Neural progenitor cell (in vitro differentiated cells): ENCODE data around the gene KIAA0825. TPM values are rescaled to one million over a fixed set of nuclear protein-coding genes. Genes with fewer than 3 reads are reported as not detected.

ENCODE experiments used
- DNase-seq: peaks from one replicate; pipeline ENCODE4 v3.0.0-alpha.2; 2016; ENCODE audit warnings: low spot score
- H2AFZ ChIP-seq: fragments of 200-600 bp; sonication (generic); replicated peaks from 2 replicates; pipeline ENCODE4 v1.6.1; 2016; ENCODE audit warnings: antibody characterized with exemption
- H3F3A ChIP-seq: fragments of 200-600 bp; sonication (generic); 2 replicates; pipeline ENCODE4 v1.6.1; 2016; ENCODE audit warnings: antibody characterized with exemption, low read depth
- H3K27ac ChIP-seq: fragments of 200-600 bp; sonication (generic); 2 replicates; pipeline ENCODE4 v1.5.1; 2016; ENCODE audit warnings: mild to moderate bottlenecking
- H3K27me3 ChIP-seq: fragments of 200-600 bp; sonication (generic); 2 replicates; pipeline ENCODE4 v1.6.1; 2016; ENCODE audit warnings: mild to moderate bottlenecking, moderate library complexity
- H3K36me3 ChIP-seq: fragments of 200-600 bp; sonication (generic); 2 replicates; pipeline ENCODE4 v1.5.1; 2016
- H3K4me1 ChIP-seq: fragments of 200-600 bp; sonication (generic); 2 replicates; pipeline ENCODE4 v1.6.1; 2016; ENCODE audit warnings: mixed run types
- H3K4me2 ChIP-seq: fragments of 200-600 bp; sonication (generic); 2 replicates; pipeline ENCODE4 v1.6.1; 2016
- H3K4me3 ChIP-seq: fragments of 200-600 bp; sonication (generic); 2 replicates; pipeline ENCODE4 v1.5.1; 2016
- H3K79me2 ChIP-seq: fragments of 200-600 bp; sonication (generic); 2 replicates; pipeline ENCODE4 v1.6.1; 2016; ENCODE audit warnings: low read depth
- H3K9ac ChIP-seq: fragments of 200-600 bp; sonication (generic); 2 replicates; pipeline ENCODE4 v1.6.1; 2016
- H3K9me3 ChIP-seq: fragments of 200-600 bp; sonication (generic); 2 replicates; pipeline ENCODE4 v1.5.1; 2016; ENCODE audit warnings: low read depth
- H4K20me1 ChIP-seq: fragments of 200-600 bp; sonication (generic); 2 replicates; pipeline ENCODE4 v1.6.1; 2016; ENCODE audit warnings: low read depth
- H3K27ac Mint-ChIP-seq: 3 replicates; pipeline ENCODE4 v1.8.0; 2021; ENCODE audit warnings: mixed read lengths
- H3K27me3 Mint-ChIP-seq: 2 replicates; pipeline ENCODE4 v1.8.0; 2022; ENCODE audit warnings: low read depth, mild to moderate bottlenecking, inconsistent platforms, moderate library complexity, mixed read lengths; ENCODE audit not compliant: insufficient read depth
- H3K36me3 Mint-ChIP-seq: 3 replicates; pipeline ENCODE4 v1.8.0; 2021; ENCODE audit warnings: mixed read lengths
- H3K4me1 Mint-ChIP-seq: 3 replicates; pipeline ENCODE4 v1.8.0; 2021; ENCODE audit warnings: mixed read lengths
- H3K4me3 Mint-ChIP-seq: 3 replicates; pipeline ENCODE4 v1.8.0; 2021; ENCODE audit warnings: mild to moderate bottlenecking, moderate library complexity, mixed read lengths
- H3K9me3 Mint-ChIP-seq: 3 replicates; pipeline ENCODE4 v1.8.0; 2020; ENCODE audit warnings: mixed read lengths
- CTCF ChIP-seq: fragments of 200-600 bp; sonication (generic); IDR thresholded peaks from 2 replicates; pipeline ENCODE4 v1.5.1; 2017; ENCODE audit warnings: antibody characterized with exemption, mild to moderate bottlenecking
- EZH2 ChIP-seq: fragments of 200-600 bp; sonication (generic); IDR thresholded peaks from 2 replicates; pipeline ENCODE4 v1.6.1; 2017; ENCODE audit warnings: antibody characterized with exemption, mild to moderate bottlenecking, moderate library complexity
- EZH2phosphoT487 ChIP-seq: fragments of 200-600 bp; sonication (generic); IDR thresholded peaks from 2 replicates; pipeline ENCODE4 v1.6.1; 2017; ENCODE audit warnings: antibody characterized with exemption
- total RNA-seq: library from RNA; depleted of rRNA; stranded (reverse); fragments of >200 nt; gene quantifications from 2 replicates; pipeline ENCODE4 v1.2.3, GENCODE V29; 2015; ENCODE audit warnings: low replicate concordance

The KIAA0825 gene
- total RNA-seq, 1 donor from 2014 or later = 3.7 TPM

GRCh38 chr5:94314460-94315131, 303.8 kb downstream of the KIAA0825 start:
- Histone ChIP-seq H3K4me3 (no peak overlapping the region), H3K27me3 (no peaks in the 10 kb centered on the region), H4K20me1 (no peaks in the 10 kb centered on the region), H3K9me3 (no peaks in the 10 kb centered on the region), H3K4me2 (no peak overlapping the region), H3K79me2 (no peaks in the 10 kb centered on the region), H3K9ac (no peak overlapping the region), H3F3A (no peaks in the 10 kb centered on the region), H2AFZ (peak overlapping the region; percentile 32), H3K36me3 (no peaks in the 10 kb centered on the region), H3K27ac (no peak overlapping the region), H3K4me1 (peaks cover 4% of the 10 kb centered on the region)
- Mint-ChIP-seq H3K4me1 (peaks cover 19% of the 10 kb centered on the region), H3K4me3 (no peak overlapping the region), H3K27me3 (no peaks in the 10 kb centered on the region), H3K27ac (peak overlapping the region; percentile 58), H3K36me3 (no peaks in the 10 kb centered on the region), H3K9me3 (no peaks in the 10 kb centered on the region)
- no peak for TF ChIP-seq EZH2phosphoT487
- TF ChIP-seq CTCF = no peak
- no peak for TF ChIP-seq EZH2
- DNase-seq = peak; percentile 20

- Mint-ChIP-seq H3K27ac (no peak overlapping the region), H3K9me3 (no peaks in the 10 kb centered on the region), H3K27me3 (no peaks in the 10 kb centered on the region), H3K4me3 (no peak overlapping the region), H3K4me1 (peaks cover 24% of the 10 kb centered on the region), H3K36me3 (no peaks in the 10 kb centered on the region)
- TF ChIP-seq CTCF = no peak
- TF ChIP-seq EZH2phosphoT487 = no peak
- TF ChIP-seq EZH2 = no peak
- H3K4me1 ChIP-seq = peaks cover 11% of the 10 kb centered on the region
- H3K27me3 ChIP-seq = no peaks in the 10 kb centered on the region
- no peak overlapping the region for H3K4me3 ChIP-seq
- H4K20me1 ChIP-seq = no peaks in the 10 kb centered on the region
- H3F3A ChIP-seq = no peaks in the 10 kb centered on the region
- DNase-seq = no peak
- no peak overlapping the region for H2AFZ ChIP-seq
- no peaks in the 10 kb centered on the region for H3K36me3 ChIP-seq
- no peak overlapping the region for H3K4me2 ChIP-seq
- H3K79me2 ChIP-seq = no peaks in the 10 kb centered on the region
- no peaks in the 10 kb centered on the region for H3K9me3 ChIP-seq
- no peak overlapping the region for H3K27ac ChIP-seq
- H3K9ac ChIP-seq = no peak overlapping the region
Measured at GRCh38 chr5:94313696-94314095, 304.7 kb downstream of the KIAA0825 start.

GRCh38 chr5:94313188-94313587, 305.2 kb downstream of the KIAA0825 start:
- H3K36me3 ChIP-seq = no peaks in the 10 kb centered on the region
- H3F3A ChIP-seq = no peaks in the 10 kb centered on the region
- no peaks in the 10 kb centered on the region for H3K9me3 ChIP-seq
- Mint-ChIP-seq H3K27me3 (no peaks in the 10 kb centered on the region), H3K4me3 (no peak overlapping the region), H3K36me3 (no peaks in the 10 kb centered on the region), H3K9me3 (no peaks in the 10 kb centered on the region), H3K4me1 (peaks cover 24% of the 10 kb centered on the region), H3K27ac (no peak overlapping the region)
- no peaks in the 10 kb centered on the region for H4K20me1 ChIP-seq
- no peak overlapping the region for H2AFZ ChIP-seq
- no peaks in the 10 kb centered on the region for H3K79me2 ChIP-seq
- TF ChIP-seq EZH2phosphoT487 = no peak
- TF ChIP-seq EZH2 = no peak
- TF ChIP-seq CTCF = no peak
- H3K4me3 ChIP-seq = no peak overlapping the region
- no peak for DNase-seq
- peaks cover 11% of the 10 kb centered on the region for H3K4me1 ChIP-seq
- no peak overlapping the region for H3K9ac ChIP-seq
- H3K27me3 ChIP-seq = no peaks in the 10 kb centered on the region
- H3K4me2 ChIP-seq = no peak overlapping the region
- no peak overlapping the region for H3K27ac ChIP-seq
